K562 (cell line): Measurements from ENCODE around the gene BRCA1. TPM values are rescaled to one million over a fixed set of nuclear protein-coding genes. Genes with fewer than 3 reads are reported as not detected.
A peak's percentile ranks its signal among the peaks of the same experiment; 100 is the strongest.

Experiments used
- ARID1B ChIP-seq: fragments of 450-650 bp; IDR thresholded peaks from 2 replicates; pipeline ENCODE4 v1.6.1; 2016; ENCODE audit warnings: antibody characterized with exemption, mild to moderate bottlenecking, inconsistent platforms
- BDP1 ChIP-seq: IDR thresholded peaks from 3 replicates; pipeline ENCODE4 v1.6.1; 2011; ENCODE audit not compliant: insufficient read length, insufficient read depth
- CBX5 ChIP-seq: IDR thresholded peaks from 2 replicates; pipeline ENCODE4 v1.6.1; 2014; ENCODE audit warnings: low read depth, borderline replicate concordance
- CEBPZ ChIP-seq: fragments of 150-350 bp; IDR thresholded peaks from 2 replicates; pipeline ENCODE4 v1.6.1; 2014; ENCODE audit warnings: low read depth, mild to moderate bottlenecking, low read length, borderline replicate concordance
- CREB1 ChIP-seq, 2 experiments: sonication (generic) in 1 of 2; formaldehyde crosslinking in 1 of 2; IDR thresholded peaks; 2 replicates each; pipeline versions ENCODE4 v1.6.1 to v1.8.0; 2012 to 2022; ENCODE audit warnings: inconsistent platforms in 1 of 2, mild to moderate bottlenecking in 1 of 2, missing genetic modification reagents in 1 of 2, moderate library complexity in 1 of 2
- CREB5 ChIP-seq: fragments of 250-450 bp; sonication (Bioruptor Pico); IDR thresholded peaks from 2 replicates; pipeline ENCODE4 v1.5.0; 2020; ENCODE audit warnings: mild to moderate bottlenecking
- CREBBP ChIP-seq: IDR thresholded peaks from one replicate; pipeline ENCODE4 v1.6.1; 2012; ENCODE audit warnings: low read depth, mild to moderate bottlenecking, control low read depth, inconsistent platforms, low read length
- DPF2 ChIP-seq: fragments of 450-650 bp; IDR thresholded peaks from 2 replicates; pipeline ENCODE4 v1.6.1; 2016
- GABPB2 ChIP-seq: fragments of 250-450 bp; sonication (Bioruptor Pico); conservative IDR thresholded peaks from 2 replicates; pipeline ENCODE4 v1.5.1; 2021; ENCODE audit warnings: mild to moderate bottlenecking
- KAT2B ChIP-seq: IDR thresholded peaks from one replicate; pipeline ENCODE4 v1.6.1; 2012; ENCODE audit warnings: low read depth, mild to moderate bottlenecking, control low read depth, inconsistent platforms, low read length, moderate library complexity
- MITF ChIP-seq: IDR thresholded peaks from 2 replicates; pipeline ENCODE4 v1.6.1; 2014; ENCODE audit warnings: antibody characterized with exemption
- ZBED1 ChIP-seq: IDR thresholded peaks from 2 replicates; pipeline ENCODE4 v1.6.1; 2014
- ZBTB12 ChIP-seq: fragments of 250-450 bp; sonication (Bioruptor Pico); IDR thresholded peaks from 2 replicates; pipeline ENCODE4 v1.4.0; 2020
- ZFX ChIP-seq: sonication (generic); formaldehyde crosslinking; IDR thresholded peaks from 2 replicates; pipeline ENCODE4 v1.8.0; 2022; ENCODE audit warnings: mild to moderate bottlenecking, missing genetic modification reagents, moderate library complexity
- ZNF592 ChIP-seq: fragments of 450-650 bp; IDR thresholded peaks from 2 replicates; pipeline ENCODE4 v1.6.1; 2017; ENCODE audit warnings: antibody characterized with exemption, mild to moderate bottlenecking
- polyA plus RNA-seq, 8 experiments: library from polyadenylated mRNA; depleted of rRNA in 4 of 8; stranded (reverse) in 5 of 8; unstranded in 3 of 8; fragments of >200 nt; fragmentation: Nextera tagmentation in 2 of 8; fragmentation: Illumina TruSeq in 1 of 8; extraction: Ambion mirVana in 2 of 8; extraction: Trizol in 1 of 8; gene quantifications; 2 replicates each; pipeline versions ENCODE4 v1.2.1 to v1.2.3, GENCODE V29; 2011 to 2014; ENCODE audit warnings: inconsistent platforms in 1 of 8, missing spikeins in 1 of 8
- total RNA-seq, 7 experiments: library from RNA; depleted of rRNA in 6 of 7; stranded (reverse); fragments of >200 nt in 6 of 7; fragmentation: Illumina TruSeq in 2 of 7; extraction: Trizol in 2 of 7; gene quantifications; 2 replicates each; pipeline versions ENCODE4 v1.2.1 to v1.2.3, GENCODE V29; 2011 to 2021; ENCODE audit warnings: low replicate concordance in 1 of 7

BRCA1 gene
- total and polyA plus RNA-seq, 9 of the 15 experiments (the other 6 are each of a cell fraction or from before 2014, with no cell fraction given) = 25.9 to 95.3 (median 62.3) TPM

- TF ChIP-seq CREB5 (CRISPR knock-in tag) (no peak), CREB1 (IDR thresholded peaks at IDR 0.05) (no peak; the same call in 1 of the 2 replicates), CREB1 (CRISPR knock-in tag; IDR thresholded peaks at IDR 0.05) (no peak), GABPB2 (CRISPR knock-in tag) (no peak), MITF (peak; percentile 95), CREBBP (no peak), CBX5 (no peak), ZFX (CRISPR knock-in tag) (no peak), ZBTB12 (CRISPR knock-in tag) (no peak), CEBPZ (no peak), DPF2 (peak; percentile 92), BDP1 (no peak), ZNF592 (0 out of 2 replicates have a peak, but pooled peaks have one; percentile 43), ARID1B (peak; percentile 87), ZBED1 (no peak), KAT2B (no peak)
These were observed 104.1 kb downstream of the BRCA1 start (continued) for GRCh38 chr17:43020789-43021740.
